Islet precursor cell (in vitro differentiated cells): Measurements from ENCODE around the gene MICU2.

Experiments
- DNase-seq: peaks from one replicate; pipeline ENCODE4 v3.0.0-alpha.2; 2018

Gene MICU2

GRCh38 chr13:21544515-21544914 is 59.5 kb downstream of the MICU2 start:
- no peak for DNase-seq

GRCh38 chr13:21542563-21542962 is 61.4 kb downstream of the MICU2 start:
- DNase-seq = no peak

GRCh38 chr13:21541980-21542379 is 62.0 kb downstream of the MICU2 start:
- no peak for DNase-seq

- DNase-seq = no peak
These were observed 62.7 kb downstream of the MICU2 start for GRCh38 chr13:21541271-21541670.

- no peak for DNase-seq
These were observed 64.3 kb downstream of the MICU2 start for GRCh38 chr13:21539687-21540086.

- no peak for DNase-seq
These were observed 65.2 kb downstream of the MICU2 start for GRCh38 chr13:21538753-21539152.

- DNase-seq = no peak
These were observed 65.7 kb downstream of the MICU2 start for GRCh38 chr13:21538280-21538679.

- DNase-seq = no peak
These were observed 66.9 kb downstream of the MICU2 start for GRCh38 chr13:21537105-21537504.

GRCh38 chr13:21534760-21535159 is 69.2 kb downstream of the MICU2 start:
- DNase-seq = no peak

- DNase-seq = no peak
These were observed 72.5 kb downstream of the MICU2 start for GRCh38 chr13:21531455-21531854.

GRCh38 chr13:21530656-21531055 is 73.3 kb downstream of the MICU2 start:
- DNase-seq = no peak

- DNase-seq = no peak
These were observed 74.7 kb downstream of the MICU2 start for GRCh38 chr13:21529146-21529893.

- DNase-seq = no peak
These were observed 75.4 kb downstream of the MICU2 start for GRCh38 chr13:21528616-21529015.

GRCh38 chr13:21526707-21527540 is 77.0 kb downstream of the MICU2 start:
- no peak for DNase-seq

GRCh38 chr13:21522847-21523246 is 81.1 kb downstream of the MICU2 start:
- DNase-seq = no peak

GRCh38 chr13:21522130-21522529 is 81.8 kb downstream of the MICU2 start:
- DNase-seq = no peak

GRCh38 chr13:21518617-21519144 is 85.3 kb downstream of the MICU2 start:
- DNase-seq = no peak

GRCh38 chr13:21517576-21517975 is 86.4 kb downstream of the MICU2 start:
- DNase-seq = no peak

GRCh38 chr13:21516805-21517204 is 87.2 kb downstream of the MICU2 start:
- DNase-seq = no peak

GRCh38 chr13:21511849-21512248 is 92.1 kb downstream of the MICU2 start:
- DNase-seq = no peak

GRCh38 chr13:21504379-21504778 is 99.6 kb downstream of the MICU2 start:
- no peak for DNase-seq

- no peak for DNase-seq
These were observed 102.3 kb downstream of the MICU2 start for GRCh38 chr13:21501686-21502085.

- DNase-seq = no peak
These were observed 117.6 kb downstream of the MICU2 start for GRCh38 chr13:21486322-21486721.

- DNase-seq = no peak
These were observed 120.2 kb downstream of the MICU2 start for GRCh38 chr13:21483748-21484147.
